ENCODE measurements around the gene FREM2. TPM values are rescaled to one million over a fixed set of nuclear protein-coding genes. Genes with fewer than 3 reads are reported as not detected.
A peak's percentile ranks its signal among the peaks of the same experiment; 100 is the strongest.

Gene FREM2
- total and polyA plus RNA-seq, 2 experiments from 2014 or later: 2.3 to 17.8 TPM

DNA sequence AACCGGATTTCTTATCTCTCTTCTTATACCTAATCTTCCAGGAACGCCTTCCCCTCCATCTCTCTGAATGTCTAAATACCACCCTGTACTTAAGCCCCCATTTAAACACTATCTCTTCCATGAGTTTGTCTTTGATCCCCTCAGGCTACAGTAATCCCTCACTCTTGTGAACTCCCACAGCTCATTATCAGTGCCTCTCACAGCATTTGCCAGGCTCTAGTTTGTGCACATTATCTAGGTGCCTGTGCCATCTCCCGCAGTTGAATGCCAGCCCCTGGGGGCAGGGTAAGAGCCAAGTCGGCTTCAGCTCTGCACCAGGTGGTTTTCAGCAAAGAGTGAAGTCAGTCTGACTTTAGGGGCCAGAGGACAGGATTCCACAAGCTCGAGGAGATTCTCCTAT, 71.4 kb downstream of the FREM2 start:
- Histone ChIP-seq H3K36me3 (replicated peaks; ENCODE audit: insufficient read depth, low read depth) (no peaks in the 10 kb centered on the region), H3K79me2 (no peaks in the 10 kb centered on the region), H2AFZ (no peak overlapping the region), H4K20me1 (ENCODE audit: insufficient read depth, poor library complexity, severe bottlenecking) (no peaks in the 10 kb centered on the region), H3K4me2 (no peak overlapping the region), H3K4me1 (ENCODE audit: insufficient read depth) (peaks cover 5% of the 10 kb centered on the region), H3K27me3 (no peaks in the 10 kb centered on the region), H3K9me2 (replicated peaks; ENCODE audit: insufficient read depth) (no peaks in the 10 kb centered on the region), H3K9me3 (ENCODE audit: low read depth) (no peaks in the 10 kb centered on the region), H3K27ac (no peak overlapping the region), H3K4me3 (no peak overlapping the region)
- DNase-seq (ENCODE audit: low spot score): no peak
- WGBS (ENCODE audit: low lambda C conversion rate, missing lambda C conversion rate): 19% methylated on average over 5 of the region's 5 CpGs
- TF ChIP-seq EZH2 (IDR thresholded peaks at IDR 0.05; ENCODE audit: borderline replicate concordance) (no peak), EZH2phosphoT487 (IDR thresholded peaks at IDR 0.05; ENCODE audit: low read depth, severe bottlenecking, unreplicated experiment) (no peak)
- TF ChIP-seq, protein P1, sequence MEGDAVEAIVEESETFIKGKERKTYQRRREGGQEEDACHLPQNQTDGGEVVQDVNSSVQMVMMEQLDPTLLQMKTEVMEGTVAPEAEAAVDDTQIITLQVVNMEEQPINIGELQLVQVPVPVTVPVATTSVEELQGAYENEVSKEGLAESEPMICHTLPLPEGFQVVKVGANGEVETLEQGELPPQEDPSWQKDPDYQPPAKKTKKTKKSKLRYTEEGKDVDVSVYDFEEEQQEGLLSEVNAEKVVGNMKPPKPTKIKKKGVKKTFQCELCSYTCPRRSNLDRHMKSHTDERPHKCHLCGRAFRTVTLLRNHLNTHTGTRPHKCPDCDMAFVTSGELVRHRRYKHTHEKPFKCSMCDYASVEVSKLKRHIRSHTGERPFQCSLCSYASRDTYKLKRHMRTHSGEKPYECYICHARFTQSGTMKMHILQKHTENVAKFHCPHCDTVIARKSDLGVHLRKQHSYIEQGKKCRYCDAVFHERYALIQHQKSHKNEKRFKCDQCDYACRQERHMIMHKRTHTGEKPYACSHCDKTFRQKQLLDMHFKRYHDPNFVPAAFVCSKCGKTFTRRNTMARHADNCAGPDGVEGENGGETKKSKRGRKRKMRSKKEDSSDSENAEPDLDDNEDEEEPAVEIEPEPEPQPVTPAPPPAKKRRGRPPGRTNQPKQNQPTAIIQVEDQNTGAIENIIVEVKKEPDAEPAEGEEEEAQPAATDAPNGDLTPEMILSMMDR (IDR thresholded peaks at IDR 0.05; ENCODE audit: poor library complexity): no peak

- no peaks in the 10 kb centered on the region for H3K4me1 ChIP-seq (ENCODE audit: insufficient read depth)
Measured at GRCh38 chr13:38759390-38759789, 72.5 kb downstream of the FREM2 start.

GRCh38 chr13:38763446-38764381, 76.8 kb downstream of the FREM2 start:
- TF ChIP-seq EZH2 (IDR thresholded peaks at IDR 0.05; ENCODE audit: borderline replicate concordance): no peak
- TF ChIP-seq, protein P1 (IDR thresholded peaks at IDR 0.05; ENCODE audit: poor library complexity): peak; percentile 80
- TF ChIP-seq EZH2phosphoT487 (IDR thresholded peaks at IDR 0.05; ENCODE audit: low read depth, severe bottlenecking, unreplicated experiment): no peak
- Histone ChIP-seq H3K9me3 (ENCODE audit: low read depth) (no peaks in the 10 kb centered on the region), H3K36me3 (replicated peaks; ENCODE audit: insufficient read depth, low read depth) (no peaks in the 10 kb centered on the region), H4K20me1 (ENCODE audit: insufficient read depth, poor library complexity, severe bottlenecking) (no peaks in the 10 kb centered on the region), H3K79me2 (no peaks in the 10 kb centered on the region), H3K4me2 (peak overlapping the region; percentile 45), H3K27me3 (no peaks in the 10 kb centered on the region), H3K4me1 (ENCODE audit: insufficient read depth) (no peaks in the 10 kb centered on the region), H3K4me3 (no peak overlapping the region), H2AFZ (no peak overlapping the region), H3K9me2 (replicated peaks; ENCODE audit: insufficient read depth) (no peaks in the 10 kb centered on the region), H3K27ac (peak overlapping the region; percentile 33)
- 23% methylated on average over 7 of the region's 7 CpGs for WGBS (ENCODE audit: low lambda C conversion rate, missing lambda C conversion rate)
- peak; percentile 68 for DNase-seq (ENCODE audit: low spot score)

More at GRCh38 chr13:38759390-38759789, 72.5 kb downstream of the FREM2 start:
- DNase-seq (ENCODE audit: low spot score): no peak
- H3K4me2 ChIP-seq: no peak overlapping the region
- H3K9me3 ChIP-seq (ENCODE audit: low read depth): no peaks in the 10 kb centered on the region
- H4K20me1 ChIP-seq (ENCODE audit: insufficient read depth, poor library complexity, severe bottlenecking): no peaks in the 10 kb centered on the region
- H3K27me3 ChIP-seq: no peaks in the 10 kb centered on the region
- no peak overlapping the region for H2AFZ ChIP-seq
- H3K36me3 ChIP-seq (replicated peaks; ENCODE audit: insufficient read depth, low read depth): no peaks in the 10 kb centered on the region
- no peak overlapping the region for H3K27ac ChIP-seq
- TF ChIP-seq, protein P1 (IDR thresholded peaks at IDR 0.05; ENCODE audit: poor library complexity): no peak
- TF ChIP-seq EZH2phosphoT487 (IDR thresholded peaks at IDR 0.05; ENCODE audit: low read depth, severe bottlenecking, unreplicated experiment) (no peak), EZH2 (IDR thresholded peaks at IDR 0.05; ENCODE audit: borderline replicate concordance) (no peak)
- no peaks in the 10 kb centered on the region for H3K9me2 ChIP-seq (replicated peaks; ENCODE audit: insufficient read depth)
- no peaks in the 10 kb centered on the region for H3K79me2 ChIP-seq
- WGBS (ENCODE audit: low lambda C conversion rate, missing lambda C conversion rate): 58% methylated on average over 4 of the region's 4 CpGs
- no peak overlapping the region for H3K4me3 ChIP-seq

Measured in hepatocyte (in vitro differentiated cells).